GM19099 (cell line): ENCODE measurements around the gene WBP1.
A peak's percentile ranks its signal among the peaks of the same experiment; 100 is the strongest.

ENCODE experiments used
- POLR2A ChIP-seq: IDR thresholded peaks from 3 replicates; pipeline ENCODE4 v1.6.1; 2011; ENCODE audit warnings: low read depth; ENCODE audit not compliant: insufficient read length; ENCODE audit errors: extremely low read depth

Gene WBP1

GRCh38 chr2:74502147-74502719, 44.0 kb downstream of the WBP1 start:
- TF ChIP-seq POLR2A: no peak

- peak; percentile 88 for TF ChIP-seq POLR2A
Observed at GRCh38 chr2:74502720-74503505, 44.7 kb downstream of the WBP1 start.

GRCh38 chr2:74503506-74504475, 45.6 kb downstream of the WBP1 start:
- no peak for TF ChIP-seq POLR2A

GRCh38 chr2:74504591-74504990, 46.4 kb downstream of the WBP1 start:
- peak; percentile 15 for TF ChIP-seq POLR2A

- no peak for TF ChIP-seq POLR2A
Observed at GRCh38 chr2:74505448-74506246, 47.4 kb downstream of the WBP1 start.

- peak; percentile 90 for TF ChIP-seq POLR2A
Observed at GRCh38 chr2:74507145-74507925, 49.1 kb downstream of the WBP1 start, which contains the start of gene PCGF1. Gene PCGF1 (minus strand): TSS chr2:74507695. CDS start chr2:74507668, 27 bp downstream.

GRCh38 chr2:74507926-74508520, 49.8 kb downstream of the WBP1 start:
- no peak for TF ChIP-seq POLR2A

- no peak for TF ChIP-seq POLR2A
Observed at GRCh38 chr2:74510272-74510671, 52.0 kb downstream of the WBP1 start.
